PC-3 (cell line): ENCODE measurements around the gene TMEM132D.

ENCODE experiments used
- CTCF ChIP-seq: fragments of 300-600 bp; sonication (generic); conservative IDR thresholded peaks from 2 replicates; pipeline ENCODE4 v1.5.1; 2017; ENCODE audit warnings: antibody characterized with exemption, low read depth, mild to moderate bottlenecking, low read length
- EZH2phosphoT487 ChIP-seq: fragments of 300-600 bp; sonication (generic); IDR thresholded peaks from 2 replicates; pipeline ENCODE4 v1.6.1; 2018; ENCODE audit warnings: mild to moderate bottlenecking, antibody characterized with exemption, low read length, borderline replicate concordance

GRCh38 chr12:129588142-129588541 is 315.7 kb downstream of the TMEM132D start:
- TF ChIP-seq CTCF, result no peak
- TF ChIP-seq EZH2phosphoT487, result no peak
